ENCODE data around the gene HAAO. TPM values are rescaled to one million over a fixed set of nuclear protein-coding genes. Genes with fewer than 3 reads are reported as not detected.

Gene HAAO
- total RNA-seq, 1 experiment from 2014 or later, result not detected

Other genes starting within 250 kb of the HAAO start
- gene MTA3, start 224.0 kb downstream of the HAAO start, total RNA-seq (2014; rRNA removed), result 27.3 and 27.6 TPM in 2 replicates
- gene OXER1, start 28.4 kb downstream of the HAAO start, total RNA-seq (2014; rRNA removed), result not detected in 2 replicates